Muscle layer of colon (tissue), 2 donors: ENCODE measurements around the gene ZDHHC3.

Source experiments
- H3K27ac ChIP-seq: one replicate; pipeline ENCODE4 v1.7.0; 2013; ENCODE audit warnings: low read depth, mild to moderate bottlenecking, low read length, moderate library complexity
- H3K27me3 ChIP-seq, 2 donors: one replicate each; pipeline ENCODE4 v1.7.0; 2013; ENCODE audit warnings: low read length in 2 of 2, mild to moderate bottlenecking in 2 of 2; ENCODE audit not compliant: insufficient read depth in 2 of 2, control insufficient read depth in 1 of 2
- H3K36me3 ChIP-seq: one replicate; pipeline ENCODE4 v1.7.0; 2013; ENCODE audit warnings: mild to moderate bottlenecking, low read length; ENCODE audit not compliant: insufficient read depth
- H3K4me1 ChIP-seq: one replicate; pipeline ENCODE4 v1.7.0; 2013; ENCODE audit warnings: mild to moderate bottlenecking, low read length; ENCODE audit not compliant: insufficient read depth
- H3K4me3 ChIP-seq, 2 donors: one replicate each; pipeline ENCODE4 v1.7.0; 2013; ENCODE audit warnings: low read length in 2 of 2, low read depth in 1 of 2, mild to moderate bottlenecking in 1 of 2, moderate library complexity in 1 of 2
- H3K9ac ChIP-seq: one replicate; pipeline ENCODE4 v1.7.0; 2013; ENCODE audit warnings: low read length
- H3K9me3 ChIP-seq: one replicate; pipeline ENCODE4 v1.7.0; 2013; ENCODE audit warnings: mild to moderate bottlenecking, low read length
- donor health status: abdominal sarcoma.
- donor health status: Adenocarcinoma of cecum.

Gene ZDHHC3

GRCh38 chr3:44976002-44976815 lies at the start of gene ZDHHC3, which contains the start of gene EXOSC7:
Gene ZDHHC3 (minus strand): TSS chr3:44976174. CDS start chr3:44959436, 16,738 bp downstream.
Gene EXOSC7 (plus strand): TSS chr3:44976244. CDS start chr3:44976278, 34 bp downstream.
- H3K27ac ChIP-seq = peak within 1 kb of the TSS; percentile 77
- H3K9ac ChIP-seq = peak within 1 kb of the TSS; percentile 86
- no peaks in the 10 kb centered on the region for H3K36me3 ChIP-seq
- no peaks in the 10 kb centered on the region for H3K27me3 ChIP-seq
- H3K4me1 ChIP-seq = peaks cover 20% of the 10 kb centered on the region
- peak within 1 kb of the TSS; percentile 92 to 96 for H3K4me3 ChIP-seq
- H3K9me3 ChIP-seq = no peaks in the 10 kb centered on the region

GRCh38 chr3:45024542-45025255 lies 48.7 kb upstream of the ZDHHC3 start:
- Histone ChIP-seq H3K27ac (peak overlapping the region; percentile 68), H3K4me3 (no peak overlapping the region), H3K9me3 (no peaks in the 10 kb centered on the region), H3K4me1 (peaks cover 38% of the 10 kb centered on the region), H3K9ac (no peak overlapping the region), H3K27me3 (no peaks in the 10 kb centered on the region), H3K36me3 (no peaks in the 10 kb centered on the region)

DNA sequence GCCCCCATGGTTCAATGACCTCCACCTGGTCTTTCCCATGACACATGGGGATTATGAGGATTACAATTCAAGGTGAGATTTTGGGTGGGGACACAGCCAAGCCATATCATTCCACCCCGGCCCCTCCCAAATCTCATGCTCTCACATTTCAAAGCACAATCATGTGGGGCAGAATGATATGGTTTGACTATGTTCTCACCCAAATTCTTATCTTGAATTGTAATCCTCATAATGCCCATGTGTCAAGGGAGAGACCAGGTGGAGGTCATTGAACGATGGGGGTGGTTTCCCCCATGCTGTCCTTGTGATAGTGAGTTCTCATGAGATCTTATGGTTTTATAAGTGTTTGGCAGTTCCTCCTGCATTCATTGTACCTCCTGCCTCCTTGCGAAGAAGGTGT lies 47.7 kb upstream of the ZDHHC3 start:
- H3K27ac ChIP-seq = no peak overlapping the region
- H3K4me1 ChIP-seq = peaks cover 32% of the 10 kb centered on the region

DNA sequence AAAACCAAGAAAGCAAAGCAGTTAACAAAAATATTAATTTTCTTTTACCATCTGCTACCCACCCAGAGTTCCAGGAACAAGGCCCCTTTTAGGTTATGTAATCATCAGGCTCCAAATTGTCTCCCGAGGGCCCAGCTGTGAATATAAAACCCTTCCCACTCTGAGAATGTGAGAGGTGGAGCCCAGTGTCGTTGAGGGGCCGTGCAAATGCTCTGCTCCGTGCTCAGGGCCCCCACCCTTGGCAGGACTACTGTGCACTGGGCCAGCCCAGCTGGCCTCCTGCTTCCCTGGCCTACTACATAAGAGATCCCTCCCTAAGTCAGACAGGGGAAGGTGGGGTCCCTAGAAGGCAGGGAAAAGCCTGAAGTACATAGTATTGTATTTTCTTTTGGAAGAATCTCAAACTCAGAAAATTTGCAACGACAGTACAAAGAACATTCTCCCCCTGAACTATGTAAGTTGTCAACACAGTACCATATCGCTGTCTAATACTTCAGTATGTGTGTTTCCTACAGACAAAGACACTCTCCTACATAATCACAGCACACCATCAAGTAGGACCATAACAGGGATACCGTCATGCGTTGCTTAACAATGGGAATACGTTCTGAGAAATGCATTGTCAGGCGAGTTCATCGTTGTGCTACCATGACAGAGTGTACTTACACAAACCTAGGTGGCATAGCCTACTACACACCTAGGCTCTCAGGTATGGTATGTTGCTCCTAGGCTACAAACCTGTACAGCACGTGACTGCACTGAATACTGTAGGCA lies 45.7 kb upstream of the ZDHHC3 start:
- H3K9me3 ChIP-seq = no peaks in the 10 kb centered on the region
- H3K4me3 ChIP-seq = no peak overlapping the region
- H3K9ac ChIP-seq = no peak overlapping the region
- H3K27ac ChIP-seq = no peak overlapping the region
- no peaks in the 10 kb centered on the region for H3K36me3 ChIP-seq
- no peaks in the 10 kb centered on the region for H3K27me3 ChIP-seq
- peaks cover 26% of the 10 kb centered on the region for H3K4me1 ChIP-seq

More for the DNA sequence above, 47.7 kb upstream of the ZDHHC3 start:
- no peaks in the 10 kb centered on the region for H3K27me3 ChIP-seq
- H3K36me3 ChIP-seq = no peaks in the 10 kb centered on the region
- no peak overlapping the region for H3K4me3 ChIP-seq
- H3K9ac ChIP-seq = no peak overlapping the region
- no peaks in the 10 kb centered on the region for H3K9me3 ChIP-seq

DNA sequence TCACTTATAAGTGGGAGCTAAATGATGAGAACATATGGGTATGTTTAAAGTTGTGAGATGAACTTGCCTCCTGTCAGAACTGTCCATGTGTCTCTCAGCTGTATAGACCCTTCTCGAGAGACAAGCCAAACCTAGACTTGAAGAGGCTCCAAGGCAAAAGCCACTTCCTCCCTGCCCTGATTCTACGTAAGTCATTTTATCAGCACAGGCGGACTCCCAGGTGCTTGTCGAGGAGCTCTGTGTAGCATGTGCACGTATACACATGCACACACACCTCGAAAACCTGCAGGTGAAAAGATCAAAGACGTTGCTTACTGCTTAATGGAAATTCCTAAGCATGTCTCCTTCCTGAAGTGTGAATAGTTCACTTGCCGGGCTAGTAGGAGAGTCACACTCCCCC lies 44.6 kb upstream of the ZDHHC3 start:
- Histone ChIP-seq H3K27me3 (no peaks in the 10 kb centered on the region), H3K4me1 (peaks cover 14% of the 10 kb centered on the region), H3K36me3 (no peaks in the 10 kb centered on the region), H3K9me3 (no peaks in the 10 kb centered on the region), H3K27ac (no peak overlapping the region), H3K4me3 (no peak overlapping the region), H3K9ac (no peak overlapping the region)

- peaks cover 8% of the 10 kb centered on the region for H3K4me1 ChIP-seq
- H3K9me3 ChIP-seq = no peaks in the 10 kb centered on the region
- no peak overlapping the region for H3K27ac ChIP-seq
Measured at GRCh38 chr3:45017821-45018220, 41.8 kb upstream of the ZDHHC3 start.

DNA sequence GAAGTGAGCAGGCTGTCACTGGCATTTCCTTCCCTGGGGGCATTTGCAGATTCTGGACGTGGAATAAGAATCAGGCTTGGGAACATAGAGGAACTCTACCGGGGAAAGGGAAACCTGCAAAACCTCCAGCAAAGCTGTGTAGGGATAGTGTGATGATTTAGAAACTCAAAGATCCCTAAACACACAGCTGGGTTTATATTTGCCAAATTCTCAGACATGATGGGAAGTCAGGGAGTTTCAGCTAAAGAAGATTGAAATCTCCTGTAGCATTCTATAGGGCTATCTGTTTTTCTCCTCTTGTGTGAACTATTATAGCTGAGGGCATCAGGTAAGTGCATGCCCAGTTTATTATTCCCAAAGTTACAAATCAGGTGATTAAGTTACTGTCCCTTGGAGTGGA lies 40.9 kb upstream of the ZDHHC3 start:
- H3K36me3 ChIP-seq = no peaks in the 10 kb centered on the region
- no peak overlapping the region for H3K4me3 ChIP-seq
- H3K9me3 ChIP-seq = no peaks in the 10 kb centered on the region
- H3K9ac ChIP-seq = no peak overlapping the region
- peaks cover 17% of the 10 kb centered on the region for H3K4me1 ChIP-seq
- no peak overlapping the region for H3K27ac ChIP-seq
- H3K27me3 ChIP-seq = no peaks in the 10 kb centered on the region

More at GRCh38 chr3:45017821-45018220, 41.8 kb upstream of the ZDHHC3 start:
- Histone ChIP-seq H3K27me3 (no peaks in the 10 kb centered on the region), H3K9ac (no peak overlapping the region), H3K4me3 (no peak overlapping the region), H3K36me3 (no peaks in the 10 kb centered on the region)

DNA sequence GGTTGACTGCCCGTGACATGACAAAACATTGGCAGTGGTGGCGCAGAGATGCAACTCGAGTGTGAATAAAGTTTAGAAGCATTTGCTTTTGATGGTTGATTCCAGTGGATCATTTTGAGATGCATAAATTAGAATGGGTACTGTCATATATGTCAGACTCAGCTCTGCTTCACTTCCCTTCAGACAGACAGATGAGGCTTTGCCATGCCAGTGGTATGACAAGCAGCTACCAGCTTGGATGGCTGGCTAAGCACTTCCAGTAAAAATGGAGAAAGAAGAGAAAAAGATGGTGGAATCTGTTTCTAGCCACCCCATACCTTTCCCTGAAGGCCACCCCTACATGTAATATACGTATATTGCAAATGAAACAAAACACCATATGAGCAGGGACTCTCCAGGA lies 36.6 kb upstream of the ZDHHC3 start:
- no peak overlapping the region for H3K9ac ChIP-seq
- H3K36me3 ChIP-seq = peaks cover 5% of the 10 kb centered on the region
- no peak overlapping the region for H3K4me3 ChIP-seq
- no peaks in the 10 kb centered on the region for H3K27me3 ChIP-seq
- H3K9me3 ChIP-seq = no peaks in the 10 kb centered on the region
- H3K4me1 ChIP-seq = peaks cover 49% of the 10 kb centered on the region
- peak overlapping the region; percentile 75 for H3K27ac ChIP-seq

DNA sequence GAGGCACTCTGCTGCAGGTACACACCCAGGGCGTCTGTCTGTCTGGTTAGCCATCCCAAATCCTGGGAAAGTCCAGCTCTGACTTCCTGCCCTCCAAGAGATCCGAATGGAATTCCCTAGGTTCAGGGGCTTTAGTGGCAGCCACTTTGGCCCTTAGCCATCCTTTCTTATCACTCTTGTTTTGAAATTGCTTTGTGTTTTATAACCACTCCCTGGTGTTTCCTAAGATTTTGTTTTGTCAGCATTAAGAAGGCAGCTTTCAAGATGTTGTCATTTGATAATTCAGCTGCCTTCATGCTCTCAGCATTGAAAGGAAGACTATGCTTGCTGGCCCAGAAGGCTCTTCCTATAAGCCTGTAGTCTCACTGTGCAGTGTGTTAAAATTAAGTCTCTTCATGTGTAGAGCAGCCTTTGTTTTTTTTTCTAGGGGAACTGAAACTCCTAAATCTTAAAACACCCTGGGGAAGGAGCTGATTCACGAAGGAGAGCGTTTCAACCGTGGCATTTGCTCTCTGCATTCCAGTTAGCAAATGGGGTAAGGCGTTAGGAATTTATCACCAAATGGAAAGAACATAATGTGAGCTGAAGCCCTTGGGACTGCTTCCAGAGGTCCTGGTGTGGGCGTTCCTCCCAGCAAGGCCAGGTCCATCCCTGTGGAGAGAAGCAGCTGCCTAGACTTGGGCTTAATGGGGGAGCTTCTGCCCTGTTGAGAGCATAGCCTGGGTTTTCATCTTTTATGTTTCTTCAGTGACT lies 36.0 kb upstream of the ZDHHC3 start:
- Histone ChIP-seq H3K9ac (peak overlapping the region; percentile 8), H3K27me3 (no peaks in the 10 kb centered on the region), H3K36me3 (peaks cover 5% of the 10 kb centered on the region), H3K4me3 (no peak overlapping the region), H3K4me1 (peaks cover 49% of the 10 kb centered on the region), H3K27ac (peak overlapping the region; percentile 75), H3K9me3 (no peaks in the 10 kb centered on the region)

- Histone ChIP-seq H3K9me3 (no peaks in the 10 kb centered on the region), H3K27me3 (no peaks in the 10 kb centered on the region), H3K36me3 (peaks cover 5% of the 10 kb centered on the region), H3K4me1 (peaks cover 49% of the 10 kb centered on the region), H3K4me3 (no peak overlapping the region), H3K9ac (no peak overlapping the region), H3K27ac (peak overlapping the region; percentile 75)
Measured at GRCh38 chr3:45010811-45011333, 34.9 kb upstream of the ZDHHC3 start.
